Pancreas (tissue), 10 donors: ENCODE data around the gene ATP8B3. TPM values are rescaled to one million over a fixed set of nuclear protein-coding genes. Genes with fewer than 3 reads are reported as not detected.

Experiments
- ATAC-seq, 4 donors: fragments of 200-7000 bp; cut with Tn5 transposase; one replicate each; pipeline versions ENCODE4 v1.8.0 to v1.9.1; 2020; ENCODE audit warnings: mild to moderate bottlenecking in 4 of 4, moderate library complexity in 4 of 4
- DNase-seq, 6 donors: peaks; one replicate each; pipeline ENCODE4 v3.0.0-alpha.2; 2020
- FAIRE-seq: peaks from 2 replicates; lab custom pipeline; 2012; peaks lifted over from hg19 to GRCh38; lab: Jason Lieb, UNC
- H3K27ac ChIP-seq, 4 donors: fragments of 200-600 bp; sonication (generic); 1 replicate in 3 of 4; 2 replicates in 1 of 4; pipeline versions ENCODE4 v1.5.0 to v1.8.0; 2020
- H3K27me3 ChIP-seq, 4 donors: fragments of 200-600 bp; one replicate each; pipeline ENCODE4 v1.8.0; 2021
- H3K36me3 ChIP-seq, 3 donors: fragments of 200-600 bp; sonication (generic) in 1 of 3; one replicate each; pipeline versions ENCODE4 v1.5.0 to v1.8.0; 2020 to 2021
- H3K4me1 ChIP-seq, 3 donors: fragments of 200-600 bp; one replicate each; pipeline ENCODE4 v1.8.0; 2021
- H3K4me3 ChIP-seq, 4 donors: fragments of 200-600 bp; sonication (generic) in 2 of 4; one replicate each; pipeline versions ENCODE4 v1.5.0 to v1.8.0; 2020 to 2021
- H3K9me3 ChIP-seq, 4 donors: fragments of 200-600 bp; one replicate each; pipeline ENCODE4 v1.8.0; 2021
- WGBS, 2 donors: extraction: QIAGEN DNeasy Blood & Tissue Kit; methylation state at CpG; one replicate each; pipeline ENCODE4 v1.1.7; 2013; 5-methylcytosine and 5-hydroxymethylcytosine counted together
- intact Hi-C, 3 donors: fragments of 100-400 bp; cut with DNase I; formaldehyde crosslinking; loops; one replicate each; pipeline versions ENCODE4 v1.11.1 to v1.14.2; 2022
- polyA plus RNA-seq, 2 donors: library from polyadenylated mRNA; stranded (reverse); fragments of 200-250 nt; gene quantifications; one replicate each; pipeline ENCODE4 v1.2.3, GENCODE V29; 2013
- total RNA-seq, 6 donors: library from RNA; stranded (reverse); fragmentation: NEBNext Ultra II Directional in 4 of 6; extraction: Animal tissue kit (Norgen Biotek cat#: 25700) in 4 of 6; gene quantifications; one replicate each; pipeline versions ENCODE4 v1.2.1 to v1.2.4, GENCODE V29; 2021 to 2023
- TF ChIP-seq, protein P1 (sequence below), 4 donors: fragments of 200-600 bp; sonication (generic) in 3 of 4; IDR thresholded peaks; one replicate each; pipeline versions ENCODE4 v1.5.0 to v1.8.0; 2021; ENCODE audit warnings: antibody characterized with exemption in 4 of 4
- donor health status: healthy with polysubstance abuse.
- donor health status: DM: no; HTN: no; CAD: no; lungs with moderate emphysema.
- donor health status: DM: no; HTN: no; CAD: no.
- donor health status: control.
- donor health status: control.
- donor health status: Bipolar disorder and iron deficiency.
- donor health status: DM: yes; HTN: yes; CAD: no.
- donor health status: DM: no; HTN: no; CAD: no.
- donor health status: DM: no; HTN: no; CAD: no.
- donor health status: DM: yes; HTN: yes; CAD: no.

Gene ATP8B3
- total and polyA plus RNA-seq, 8 donors, result 0.32 to 1.1 (median 0.54) TPM

GRCh38 chr19:1807695-1808394 lies 4.2 kb downstream of the ATP8B3 start:
- peaks cover 0 to 5% (median 0%) of the 10 kb centered on the region in 3 donors for H3K4me1 ChIP-seq
- no peaks in the 10 kb centered on the region for H3K36me3 ChIP-seq
- 47 to 54% methylated on average over 28 to 30 of the region's 30 CpGs for WGBS, 2 donors
- no peaks in the 10 kb centered on the region for H3K9me3 ChIP-seq
- FAIRE-seq (no peak), ATAC-seq (no peak), DNase-seq (no peak)
- intact Hi-C loops, result no loop called here
- H3K27ac ChIP-seq, result no peak overlapping the region
- H3K27me3 ChIP-seq, result no peaks in the 10 kb centered on the region
- TF ChIP-seq, protein P1, sequence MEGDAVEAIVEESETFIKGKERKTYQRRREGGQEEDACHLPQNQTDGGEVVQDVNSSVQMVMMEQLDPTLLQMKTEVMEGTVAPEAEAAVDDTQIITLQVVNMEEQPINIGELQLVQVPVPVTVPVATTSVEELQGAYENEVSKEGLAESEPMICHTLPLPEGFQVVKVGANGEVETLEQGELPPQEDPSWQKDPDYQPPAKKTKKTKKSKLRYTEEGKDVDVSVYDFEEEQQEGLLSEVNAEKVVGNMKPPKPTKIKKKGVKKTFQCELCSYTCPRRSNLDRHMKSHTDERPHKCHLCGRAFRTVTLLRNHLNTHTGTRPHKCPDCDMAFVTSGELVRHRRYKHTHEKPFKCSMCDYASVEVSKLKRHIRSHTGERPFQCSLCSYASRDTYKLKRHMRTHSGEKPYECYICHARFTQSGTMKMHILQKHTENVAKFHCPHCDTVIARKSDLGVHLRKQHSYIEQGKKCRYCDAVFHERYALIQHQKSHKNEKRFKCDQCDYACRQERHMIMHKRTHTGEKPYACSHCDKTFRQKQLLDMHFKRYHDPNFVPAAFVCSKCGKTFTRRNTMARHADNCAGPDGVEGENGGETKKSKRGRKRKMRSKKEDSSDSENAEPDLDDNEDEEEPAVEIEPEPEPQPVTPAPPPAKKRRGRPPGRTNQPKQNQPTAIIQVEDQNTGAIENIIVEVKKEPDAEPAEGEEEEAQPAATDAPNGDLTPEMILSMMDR (IDR thresholded peaks at IDR 0.05), result no peak
- H3K4me3 ChIP-seq, result no peak overlapping the region

- Histone ChIP-seq H3K9me3 (no peaks in the 10 kb centered on the region), H3K4me3 (no peak overlapping the region), H3K4me1 (peaks cover 0 to 5% (median 0%) of the 10 kb centered on the region in 3 donors), H3K27me3 (no peaks in the 10 kb centered on the region), H3K36me3 (no peaks in the 10 kb centered on the region), H3K27ac (no peak overlapping the region)
- FAIRE-seq (no peak), ATAC-seq (no peak), DNase-seq (peak in 2 of 6 donors; percentile 46 to 76)
- TF ChIP-seq, protein P1 (IDR thresholded peaks at IDR 0.05), result no peak
- intact Hi-C loops, result no loop called here
- 40 to 52% methylated on average over 23 to 28 of the region's 28 CpGs for WGBS, 2 donors
These were observed 4.9 kb downstream of the ATP8B3 start for GRCh38 chr19:1807030-1807694.

- Histone ChIP-seq H3K4me1 (no peaks in the 10 kb centered on the region), H3K27me3 (no peaks in the 10 kb centered on the region), H3K4me3 (no peak overlapping the region), H3K9me3 (no peaks in the 10 kb centered on the region), H3K27ac (no peak overlapping the region), H3K36me3 (no peaks in the 10 kb centered on the region)
- ATAC-seq (no peak), DNase-seq (peak in 2 of 6 donors; percentile 37 to 70), FAIRE-seq (no peak)
- intact Hi-C loops, result no loop called here
- WGBS, 2 donors, result 68 to 76% methylated on average over 40 to 45 of the region's 45 CpGs
- TF ChIP-seq, protein P1 (IDR thresholded peaks at IDR 0.05), result no peak
These were observed 5.7 kb downstream of the ATP8B3 start for GRCh38 chr19:1806184-1807029.

- no peaks in the 10 kb centered on the region for H3K27me3 ChIP-seq
- no peaks in the 10 kb centered on the region for H3K4me1 ChIP-seq
- intact Hi-C loops, result no loop called here
- H3K36me3 ChIP-seq, result no peaks in the 10 kb centered on the region
- ATAC-seq (no peak), FAIRE-seq (no peak), DNase-seq (no peak)
- TF ChIP-seq, protein P1 (IDR thresholded peaks at IDR 0.05), result no peak
- H3K27ac ChIP-seq, result no peak overlapping the region
- no peaks in the 10 kb centered on the region for H3K9me3 ChIP-seq
- no peak overlapping the region for H3K4me3 ChIP-seq
- WGBS, 2 donors, result 79 to 83% methylated on average over 21 to 24 of the region's 24 CpGs
These were observed 6.5 kb downstream of the ATP8B3 start for GRCh38 chr19:1805401-1806183.
